Stimulated activated memory B cell treated with anti-CD40 and anti-IgM and Interleukin-4, amounts not matched to agents 10 μg/mL and 1 μg/mL and 100 μg/mL, for 72 hours (primary cell): Measurements from ENCODE around the gene AP1G2.

Source experiments
- ATAC-seq: fragments of 150-1000 bp; cut with Tn5 transposase; 2 replicates; pipeline ENCODE4 v1.10.0; 2021
- H3K27ac Mint-ChIP-seq: one replicate; pipeline ENCODE4 v1.8.0; 2022; ENCODE audit warnings: mild to moderate bottlenecking, mixed read lengths
- H3K27me3 Mint-ChIP-seq: one replicate; pipeline ENCODE4 v1.8.0; 2022; ENCODE audit warnings: mixed read lengths
- H3K36me3 Mint-ChIP-seq: one replicate; pipeline ENCODE4 v1.8.0; 2022; ENCODE audit warnings: mixed read lengths
- H3K4me1 Mint-ChIP-seq: one replicate; pipeline ENCODE4 v1.8.0; 2022; ENCODE audit warnings: mixed read lengths
- H3K4me3 Mint-ChIP-seq: one replicate; pipeline ENCODE4 v1.8.0; 2022; ENCODE audit warnings: mild to moderate bottlenecking, moderate library complexity, mixed read lengths
- H3K9me3 Mint-ChIP-seq: one replicate; pipeline ENCODE4 v1.8.0; 2022; ENCODE audit warnings: mixed read lengths

AP1G2 gene

DNA sequence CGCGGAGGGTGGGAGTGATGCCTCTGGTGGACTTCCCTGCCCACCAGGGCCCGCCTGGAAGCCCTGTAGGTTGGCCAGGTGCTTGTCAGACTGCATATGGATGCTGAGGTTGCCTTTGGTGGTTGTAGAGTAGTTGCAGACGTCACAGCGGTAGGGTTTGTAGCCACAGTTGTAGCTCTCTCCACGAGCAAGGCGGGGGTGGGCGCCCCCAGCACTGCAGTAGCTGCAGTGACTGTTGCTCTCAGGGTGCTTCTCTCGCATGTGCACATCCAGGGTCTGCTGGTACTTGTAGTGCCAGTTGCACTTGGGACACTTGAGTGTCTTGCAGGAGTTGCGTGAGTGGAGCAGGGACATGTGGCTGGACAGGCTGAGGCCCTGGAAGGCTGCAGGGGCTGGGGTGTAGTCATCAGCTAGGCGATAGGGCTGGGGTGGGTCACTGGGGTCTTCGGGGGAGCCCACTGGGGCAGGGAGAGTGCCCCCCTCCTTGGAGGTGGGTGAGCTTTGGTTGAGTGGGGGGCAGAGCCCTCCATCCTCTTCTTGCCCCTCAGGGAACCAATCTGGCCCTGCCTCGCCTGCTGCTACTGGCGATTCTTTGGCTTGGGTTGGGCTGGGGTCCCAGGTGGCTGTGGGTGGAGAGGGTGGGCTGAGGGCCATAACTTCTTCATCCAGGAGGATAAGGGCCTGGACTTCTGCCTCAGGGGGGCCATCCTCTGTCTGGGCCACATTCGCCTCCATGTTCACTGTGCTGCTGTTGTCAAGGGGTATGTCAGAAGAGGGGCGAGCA lies 33.7 kb downstream of the AP1G2 start:
- H3K27ac Mint-ChIP-seq = no peak overlapping the region
- H3K4me1 Mint-ChIP-seq = no peaks in the 10 kb centered on the region
- no peaks in the 10 kb centered on the region for H3K27me3 Mint-ChIP-seq
- ATAC-seq = no peak
- no peaks in the 10 kb centered on the region for H3K36me3 Mint-ChIP-seq
- H3K4me3 Mint-ChIP-seq = no peak overlapping the region
- H3K9me3 Mint-ChIP-seq = no peaks in the 10 kb centered on the region

DNA sequence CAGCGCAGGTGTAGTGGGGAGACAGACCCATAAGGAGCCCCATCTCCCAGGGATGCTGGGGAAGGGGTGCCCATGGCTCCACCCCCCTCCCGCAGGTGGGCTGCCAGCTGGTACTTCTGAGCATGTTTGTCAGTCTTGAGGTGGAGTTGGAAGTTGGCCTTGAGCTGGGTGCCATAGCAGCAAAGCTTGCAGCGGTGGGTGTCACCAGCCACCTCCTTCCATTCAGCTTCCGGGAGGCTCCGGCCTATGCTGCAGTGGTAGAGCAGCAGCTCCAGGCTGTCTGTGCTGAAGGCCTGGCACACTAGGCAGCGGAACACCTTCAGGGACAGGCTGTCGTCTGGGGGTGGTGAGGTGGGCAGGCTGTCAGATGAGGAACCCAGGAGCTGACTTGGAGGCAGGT lies 34.9 kb downstream of the AP1G2 start:
- Mint-ChIP-seq H3K4me1 (no peaks in the 10 kb centered on the region), H3K9me3 (no peaks in the 10 kb centered on the region), H3K27me3 (no peaks in the 10 kb centered on the region), H3K36me3 (no peaks in the 10 kb centered on the region), H3K4me3 (no peak overlapping the region), H3K27ac (no peak overlapping the region)
- no peak for ATAC-seq

- no peaks in the 10 kb centered on the region for H3K27me3 Mint-ChIP-seq
- H3K36me3 Mint-ChIP-seq = no peaks in the 10 kb centered on the region
- ATAC-seq = no peak
- no peak overlapping the region for H3K27ac Mint-ChIP-seq
- H3K4me3 Mint-ChIP-seq = no peak overlapping the region
- H3K4me1 Mint-ChIP-seq = no peaks in the 10 kb centered on the region
- no peaks in the 10 kb centered on the region for H3K9me3 Mint-ChIP-seq
Measured at GRCh38 chr14:23531391-23531790, 36.2 kb downstream of the AP1G2 start.

DNA sequence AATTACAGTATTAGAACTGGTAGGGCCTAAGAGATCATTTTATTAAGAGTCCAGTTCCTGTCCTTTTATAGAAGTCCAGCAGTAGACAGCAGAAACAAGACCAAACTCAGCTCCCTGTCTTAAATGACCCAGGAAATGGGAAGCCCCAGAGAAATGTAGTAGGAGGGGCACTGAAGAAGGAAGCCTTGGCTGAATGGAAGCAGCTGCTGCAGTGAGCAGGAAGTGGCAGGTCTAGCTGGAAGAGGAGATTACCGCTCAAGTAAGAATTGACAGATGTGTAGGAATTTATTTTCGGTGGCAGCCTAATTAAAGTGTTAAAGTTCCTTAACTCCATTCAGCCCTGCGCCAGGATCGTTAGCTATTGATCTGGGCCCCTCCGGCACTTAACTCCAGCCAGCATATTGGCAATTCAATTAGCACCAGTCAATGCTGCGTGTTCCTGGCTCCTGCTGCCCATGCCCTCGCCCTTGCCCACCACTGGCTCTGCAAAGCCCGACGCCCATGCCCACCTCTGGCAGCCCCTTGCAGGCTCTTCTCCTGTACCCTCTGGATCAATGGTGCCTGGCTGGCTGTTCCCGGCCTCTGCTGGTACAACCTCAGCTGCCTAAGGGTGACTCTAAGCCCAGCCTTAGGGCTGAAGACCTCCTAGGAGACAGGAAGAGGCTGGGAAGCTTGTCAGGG lies 37.1 kb downstream of the AP1G2 start:
- H3K4me3 Mint-ChIP-seq = no peak overlapping the region
- H3K4me1 Mint-ChIP-seq = no peaks in the 10 kb centered on the region
- ATAC-seq = no peak
- no peaks in the 10 kb centered on the region for H3K27me3 Mint-ChIP-seq
- no peaks in the 10 kb centered on the region for H3K9me3 Mint-ChIP-seq
- H3K27ac Mint-ChIP-seq = no peak overlapping the region
- H3K36me3 Mint-ChIP-seq = no peaks in the 10 kb centered on the region

DNA sequence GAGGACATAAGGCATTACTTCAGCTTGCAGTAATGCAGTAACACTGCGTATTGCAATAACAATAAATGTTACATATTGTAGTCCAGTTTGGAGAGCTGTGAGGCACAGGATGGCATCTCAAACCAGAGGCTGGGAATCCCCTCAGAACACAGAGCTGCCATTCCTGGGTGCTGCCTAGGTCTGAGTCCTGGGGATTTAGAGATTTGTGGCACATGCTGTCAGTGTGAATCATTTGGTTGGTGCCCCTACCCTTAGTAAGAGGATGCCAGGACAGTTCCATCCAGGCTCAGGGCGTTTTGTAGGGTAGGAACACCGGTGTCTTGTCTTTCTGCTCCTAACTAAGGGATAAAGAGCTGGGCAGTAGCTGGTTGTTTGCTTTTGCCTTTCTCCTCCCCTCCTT lies 38.6 kb downstream of the AP1G2 start:
- H3K9me3 Mint-ChIP-seq = no peaks in the 10 kb centered on the region
- no peak overlapping the region for H3K4me3 Mint-ChIP-seq
- no peaks in the 10 kb centered on the region for H3K36me3 Mint-ChIP-seq
- H3K27ac Mint-ChIP-seq = peak overlapping the region; percentile 55
- H3K27me3 Mint-ChIP-seq = no peaks in the 10 kb centered on the region
- ATAC-seq = no peak
- H3K4me1 Mint-ChIP-seq = no peaks in the 10 kb centered on the region

DNA sequence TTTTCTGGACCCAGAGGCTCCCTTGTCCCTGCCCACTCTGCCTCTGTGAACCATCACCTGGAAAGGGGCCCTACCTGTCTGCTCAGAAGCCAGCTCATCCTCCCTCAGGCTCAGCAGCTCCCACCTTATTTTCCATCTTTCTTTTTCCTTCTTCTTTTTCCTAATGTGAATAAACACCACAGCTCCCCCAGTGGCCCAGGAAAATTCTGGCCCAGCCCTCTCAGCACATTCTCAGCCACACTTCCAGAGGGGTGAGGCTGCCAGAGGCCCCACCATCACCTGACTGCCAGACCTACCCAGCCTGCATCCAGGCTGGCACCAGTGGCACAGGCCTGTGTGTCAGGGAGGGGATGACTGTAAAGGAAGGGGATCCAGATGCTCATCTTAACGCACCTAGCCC lies 39.0 kb downstream of the AP1G2 start:
- ATAC-seq = no peak
- Mint-ChIP-seq H3K27me3 (no peaks in the 10 kb centered on the region), H3K4me3 (no peak overlapping the region), H3K36me3 (no peaks in the 10 kb centered on the region), H3K4me1 (no peaks in the 10 kb centered on the region), H3K9me3 (no peaks in the 10 kb centered on the region), H3K27ac (peak overlapping the region; percentile 55)

DNA sequence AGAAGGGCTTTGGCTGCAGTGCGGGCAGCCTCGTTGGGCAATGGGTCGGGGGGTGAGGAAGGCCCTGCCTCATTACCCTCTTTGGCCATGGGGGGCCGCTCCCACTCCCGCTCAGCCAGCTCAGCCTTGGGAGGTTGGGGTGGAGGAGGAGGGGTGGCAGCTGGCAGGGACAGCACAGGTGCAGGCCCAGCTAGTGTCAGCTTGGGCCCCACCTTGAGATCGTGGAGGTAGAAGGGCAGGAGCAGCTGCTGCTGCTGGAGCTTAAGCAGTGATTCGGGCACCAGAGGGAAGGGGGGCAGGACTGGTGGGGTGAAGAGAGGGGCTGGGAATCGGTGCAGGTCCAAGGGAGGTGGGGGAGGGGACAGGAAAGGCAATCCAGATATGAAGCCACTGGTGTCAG lies 42.0 kb downstream of the AP1G2 start:
- Mint-ChIP-seq H3K4me1 (no peaks in the 10 kb centered on the region), H3K36me3 (no peaks in the 10 kb centered on the region), H3K27me3 (no peaks in the 10 kb centered on the region), H3K4me3 (no peak overlapping the region), H3K9me3 (no peaks in the 10 kb centered on the region), H3K27ac (no peak overlapping the region)
- ATAC-seq = no peak

DNA sequence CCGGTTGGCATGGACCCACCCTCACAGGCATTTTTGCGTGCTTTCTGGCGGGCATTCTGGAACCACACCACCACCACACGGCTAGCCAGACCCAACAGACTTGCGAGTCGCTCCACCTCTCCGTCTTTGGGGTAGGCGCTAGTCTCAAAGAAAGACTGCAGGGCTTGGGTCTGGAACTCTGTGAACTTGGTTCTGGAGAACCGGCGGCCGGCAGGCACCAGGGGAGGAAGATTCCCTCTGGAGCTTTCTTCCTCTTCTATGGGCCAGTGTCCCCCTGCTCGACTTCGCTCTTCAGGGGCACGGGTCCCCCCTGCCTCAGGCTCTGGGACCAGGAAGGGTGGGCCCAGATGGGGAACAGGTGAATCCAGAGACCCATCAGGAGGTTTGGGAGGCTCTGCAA lies 42.6 kb downstream of the AP1G2 start:
- H3K27me3 Mint-ChIP-seq = no peaks in the 10 kb centered on the region
- no peaks in the 10 kb centered on the region for H3K36me3 Mint-ChIP-seq
- no peak overlapping the region for H3K4me3 Mint-ChIP-seq
- ATAC-seq = no peak
- no peaks in the 10 kb centered on the region for H3K4me1 Mint-ChIP-seq
- no peak overlapping the region for H3K27ac Mint-ChIP-seq
- no peaks in the 10 kb centered on the region for H3K9me3 Mint-ChIP-seq

DNA sequence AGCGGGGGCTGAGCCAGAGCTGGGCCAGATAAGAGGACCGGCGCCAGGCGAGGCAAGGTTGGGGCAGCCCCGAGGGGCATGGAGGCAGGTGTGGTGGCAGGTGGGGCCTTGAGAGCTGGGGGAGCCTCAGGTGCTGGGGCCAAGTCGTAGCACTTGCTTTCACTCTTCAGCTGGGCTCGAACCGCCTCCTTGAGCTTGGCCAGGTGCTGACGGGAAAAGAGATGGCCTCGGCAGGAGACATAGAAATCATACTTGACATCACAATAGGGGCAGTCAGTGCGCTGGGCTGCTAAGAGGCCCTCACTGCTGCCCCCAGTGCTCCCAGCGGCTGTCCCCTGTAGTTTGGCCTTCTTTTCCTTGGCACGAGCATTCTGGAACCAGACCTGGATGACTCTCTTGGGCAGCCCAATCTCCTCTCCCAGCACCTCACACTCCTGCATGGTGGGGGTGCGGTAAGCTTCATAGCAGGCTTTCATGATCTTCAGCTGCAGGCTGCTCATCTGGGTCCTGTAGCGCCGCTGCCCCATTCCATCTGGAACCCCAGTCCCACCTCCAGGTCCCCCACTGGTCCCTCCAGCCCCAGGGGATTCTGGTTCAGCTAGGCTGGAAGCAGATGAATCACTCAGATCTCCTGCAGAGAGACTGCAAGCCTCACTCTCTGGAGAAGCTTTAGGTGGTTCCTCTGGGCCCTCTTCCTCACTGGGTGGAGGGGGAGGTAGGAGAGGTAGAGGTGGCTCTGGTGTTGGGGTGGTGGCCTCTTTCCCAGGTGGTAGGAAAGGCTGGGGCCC lies 44.2 kb downstream of the AP1G2 start:
- no peaks in the 10 kb centered on the region for H3K4me1 Mint-ChIP-seq
- ATAC-seq = no peak

DNA sequence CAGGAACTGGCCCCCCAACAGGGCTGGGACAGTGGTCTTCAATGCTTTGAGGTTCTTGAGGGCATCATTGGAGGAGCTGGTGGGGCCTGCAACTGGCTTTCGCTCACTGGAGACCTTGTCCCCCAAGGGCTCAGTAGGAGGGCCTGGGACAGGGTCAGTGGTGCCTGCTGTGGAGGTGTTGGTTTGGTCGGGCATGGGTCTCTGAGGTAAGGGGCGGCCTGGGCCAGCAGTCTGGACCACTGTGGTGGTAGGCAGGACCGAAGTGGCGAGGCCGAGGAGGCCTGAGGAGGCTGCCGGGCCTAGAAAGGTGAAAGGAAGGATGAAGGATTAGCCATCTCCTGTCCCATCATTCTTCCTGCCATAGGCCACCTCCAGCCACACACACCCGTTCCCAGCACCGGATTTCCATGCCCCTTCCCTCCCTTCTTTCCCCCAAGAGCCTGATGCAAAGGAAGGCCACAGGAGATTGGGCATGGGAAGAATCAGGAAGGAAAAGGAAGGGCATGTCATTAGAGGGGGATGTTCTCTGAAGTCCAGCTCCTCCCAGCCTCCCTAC lies 44.9 kb downstream of the AP1G2 start:
- no peaks in the 10 kb centered on the region for H3K27me3 Mint-ChIP-seq
- H3K36me3 Mint-ChIP-seq = no peaks in the 10 kb centered on the region
- no peak for ATAC-seq
- H3K4me1 Mint-ChIP-seq = no peaks in the 10 kb centered on the region
- no peaks in the 10 kb centered on the region for H3K9me3 Mint-ChIP-seq
- H3K27ac Mint-ChIP-seq = no peak overlapping the region
- H3K4me3 Mint-ChIP-seq = no peak overlapping the region

More for the DNA sequence above, 44.2 kb downstream of the AP1G2 start:
- H3K4me3 Mint-ChIP-seq = no peak overlapping the region
- no peak overlapping the region for H3K27ac Mint-ChIP-seq
- no peaks in the 10 kb centered on the region for H3K9me3 Mint-ChIP-seq
- H3K36me3 Mint-ChIP-seq = no peaks in the 10 kb centered on the region
- H3K27me3 Mint-ChIP-seq = no peaks in the 10 kb centered on the region

DNA sequence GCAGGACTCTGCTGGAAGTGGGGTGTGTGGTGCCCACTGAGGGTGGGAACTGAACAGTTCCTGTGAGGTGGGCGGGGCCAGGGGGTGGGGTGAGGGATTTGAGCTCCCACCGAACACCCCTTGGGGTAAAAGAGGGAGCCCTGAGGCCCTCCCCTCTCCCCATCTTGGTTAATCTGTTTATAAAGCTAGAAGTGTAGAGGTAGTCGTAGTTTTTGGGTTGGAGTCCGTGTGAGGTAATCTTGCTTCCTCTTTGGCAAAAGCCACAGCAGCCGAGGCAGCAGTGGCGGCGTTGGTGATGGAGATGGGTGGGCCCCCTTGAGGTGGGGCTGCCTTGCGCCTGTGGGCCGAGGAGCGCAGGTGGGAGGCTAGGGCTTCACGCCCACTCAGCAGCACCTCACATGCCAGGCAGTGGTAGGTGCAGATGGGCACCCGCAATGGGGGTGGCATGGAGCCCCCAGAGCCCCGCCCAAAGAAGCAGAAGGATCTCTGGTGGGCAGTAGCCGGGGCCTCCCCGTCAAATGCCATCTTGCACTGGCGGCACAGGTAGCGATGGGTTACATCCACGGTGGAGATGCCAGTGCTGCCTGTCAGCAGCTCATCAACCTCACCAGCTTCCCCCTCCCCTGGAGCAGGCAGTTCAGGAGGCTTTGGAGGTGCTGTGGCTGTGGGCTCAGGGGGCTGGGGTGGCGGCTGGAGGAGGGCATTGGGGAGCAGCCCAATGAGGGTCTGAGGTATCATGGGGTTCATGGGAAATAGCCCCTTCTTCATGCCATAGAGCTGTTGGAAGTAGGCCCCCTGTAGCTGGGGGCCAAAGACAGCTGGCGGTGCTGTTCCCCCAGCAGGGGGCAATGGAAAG lies 45.6 kb downstream of the AP1G2 start:
- no peak overlapping the region for H3K4me3 Mint-ChIP-seq
- no peak overlapping the region for H3K27ac Mint-ChIP-seq
- H3K27me3 Mint-ChIP-seq = no peaks in the 10 kb centered on the region
- no peaks in the 10 kb centered on the region for H3K36me3 Mint-ChIP-seq
- H3K9me3 Mint-ChIP-seq = no peaks in the 10 kb centered on the region
- no peak for ATAC-seq
- no peaks in the 10 kb centered on the region for H3K4me1 Mint-ChIP-seq

DNA sequence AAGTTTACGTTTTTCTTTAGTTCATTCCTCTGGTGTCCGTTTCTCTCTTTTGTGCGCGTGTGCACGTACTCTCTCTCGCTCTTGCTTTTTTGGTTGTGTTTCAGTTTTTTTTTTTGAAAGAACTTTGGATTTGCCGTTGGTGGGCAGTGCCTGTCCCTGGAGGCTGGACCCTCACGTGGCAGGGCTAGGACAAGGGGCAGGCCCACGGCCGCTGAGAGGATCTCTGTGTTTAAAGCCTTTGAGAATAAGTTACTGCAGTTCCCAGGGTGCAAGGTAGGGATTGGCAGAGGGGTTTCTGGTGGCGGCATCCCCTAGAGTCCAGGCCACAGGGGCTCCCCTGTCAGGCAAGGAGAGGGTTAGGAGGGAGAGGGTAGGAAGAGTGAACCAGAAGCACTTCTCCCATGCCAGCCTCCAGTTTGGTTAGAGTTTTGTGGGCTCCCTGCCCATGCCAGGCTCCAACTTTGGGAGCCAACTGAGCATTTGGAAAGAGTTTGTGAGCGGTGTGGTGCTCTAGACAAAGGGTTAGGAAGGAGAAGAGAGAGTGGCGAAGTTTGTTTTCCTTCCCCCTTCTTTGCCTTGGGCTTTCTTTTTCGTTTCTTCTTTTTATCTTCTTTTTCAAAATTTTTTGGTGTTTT lies 46.6 kb downstream of the AP1G2 start:
- H3K27me3 Mint-ChIP-seq = no peaks in the 10 kb centered on the region
- H3K27ac Mint-ChIP-seq = no peak overlapping the region
- no peaks in the 10 kb centered on the region for H3K4me1 Mint-ChIP-seq
- H3K4me3 Mint-ChIP-seq = no peak overlapping the region
- H3K36me3 Mint-ChIP-seq = no peaks in the 10 kb centered on the region
- no peak for ATAC-seq
- no peaks in the 10 kb centered on the region for H3K9me3 Mint-ChIP-seq

- Mint-ChIP-seq H3K27me3 (no peaks in the 10 kb centered on the region), H3K36me3 (peaks cover 11% of the 10 kb centered on the region), H3K4me3 (no peak overlapping the region)
Measured at GRCh38 chr14:23518709-23519108, 48.9 kb downstream of the AP1G2 start.

DNA sequence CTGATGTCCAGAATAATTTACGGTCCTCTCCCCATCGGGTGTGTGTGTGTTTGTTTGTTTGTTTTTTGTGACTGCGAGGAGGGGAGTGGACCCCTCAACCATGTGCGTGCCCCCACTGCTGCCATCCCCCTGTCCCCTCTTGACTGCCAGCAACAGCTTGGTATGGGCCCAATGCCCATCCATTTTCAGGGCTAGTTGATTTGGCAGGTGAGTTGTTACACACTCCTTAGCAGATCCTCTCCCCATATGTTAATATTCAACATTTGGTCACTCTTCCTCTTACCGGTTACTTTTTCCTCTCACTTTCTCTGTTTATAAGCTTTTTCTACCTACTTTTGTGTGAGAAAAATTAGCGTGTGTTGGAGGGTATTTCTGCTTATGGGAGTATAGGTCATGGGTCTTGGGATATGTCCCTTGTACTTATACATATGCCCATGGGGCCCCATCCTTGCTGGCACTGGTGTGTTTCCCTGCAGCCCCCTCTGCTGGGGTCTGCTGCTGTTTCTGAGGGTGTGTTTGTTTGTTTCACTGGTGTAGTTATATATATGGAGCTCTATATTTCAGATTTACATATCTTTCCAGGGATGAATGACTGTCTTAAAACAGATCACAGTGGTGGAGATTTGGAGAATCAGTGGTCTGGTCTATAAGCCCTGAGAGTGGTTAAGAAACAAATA lies 49.8 kb downstream of the AP1G2 start:
- no peak overlapping the region for H3K4me3 Mint-ChIP-seq
- H3K9me3 Mint-ChIP-seq = no peaks in the 10 kb centered on the region
- H3K27ac Mint-ChIP-seq = no peak overlapping the region
- no peak for ATAC-seq
- H3K4me1 Mint-ChIP-seq = no peaks in the 10 kb centered on the region
- H3K27me3 Mint-ChIP-seq = no peaks in the 10 kb centered on the region
- peaks cover 16% of the 10 kb centered on the region for H3K36me3 Mint-ChIP-seq

More at GRCh38 chr14:23518709-23519108, 48.9 kb downstream of the AP1G2 start:
- no peak for ATAC-seq
- Mint-ChIP-seq H3K27ac (no peak overlapping the region), H3K4me1 (no peaks in the 10 kb centered on the region), H3K9me3 (no peaks in the 10 kb centered on the region)
